ENCODE data around the gene RNF7. TPM values are rescaled to one million over a fixed set of nuclear protein-coding genes. Genes with fewer than 3 reads are reported as not detected.

RNF7 gene
- polyA plus RNA-seq, 3 donors: 92.2 to 206 (median 187) TPM

- H3K36me3 Mint-ChIP-seq: peaks cover 54 to 74% of the 10 kb centered on the region in 2 donors
- no peaks in the 10 kb centered on the region for H3K4me1 ChIP-seq (ENCODE audit: control insufficient read depth in 1 of 2, insufficient read depth in 2 of 2, low read length in 2 of 2)
- intact Hi-C loops (cut with micrococcal nuclease): loop anchor here in 1 of 2 donors (10.0 kb wide), 1 partner anchor 48 kb away; no protein-coding TSS in a partner anchor
- no CpG with 5 or more reads among the region's 4 CpGs for WGBS (ENCODE audit: insufficient coverage)
- H4K20me1 ChIP-seq (ENCODE audit: insufficient read depth, low read length): peaks cover 50% of the 10 kb centered on the region
- peaks cover 39% of the 10 kb centered on the region for H3K79me2 ChIP-seq (ENCODE audit: insufficient read depth, low read length)
- H3K27ac ChIP-seq (ENCODE audit: low read depth in 1 of 2, low read length in 2 of 2): no peak overlapping the region
- no peak overlapping the region for H3K27ac Mint-ChIP-seq
- no peak overlapping the region for H3K4me3 Mint-ChIP-seq
- no peaks in the 10 kb centered on the region for H3K27me3 ChIP-seq (ENCODE audit: control insufficient read depth in 2 of 2, insufficient read depth in 2 of 2, low read length in 2 of 2)
- peaks cover 52 to 82% of the 10 kb centered on the region in 2 donors for H3K36me3 ChIP-seq (replicated peaks in 1 of 2; ENCODE audit: control insufficient read depth in 1 of 2, insufficient read depth in 2 of 2, low read length in 2 of 2)
- peaks cover 0 to 1% (median 0%) of the 10 kb centered on the region in 3 donors for H3K27me3 Mint-ChIP-seq (ENCODE audit: low read depth in 3 of 3)
- DNase-seq: no peak
- TF ChIP-seq CTCF (IDR thresholded peaks at IDR 0.05): no peak
- no peak overlapping the region for H3K4me3 ChIP-seq (replicated peaks in 1 of 3; ENCODE audit: low read depth in 2 of 3, low read length in 3 of 3)
- H3K9ac ChIP-seq (ENCODE audit: insufficient read depth, low read length, poor library complexity, severe bottlenecking): no peak overlapping the region
- no peaks in the 10 kb centered on the region for H3K9me3 ChIP-seq (replicated peaks in 1 of 2; ENCODE audit: control insufficient read depth in 1 of 2, insufficient read depth in 1 of 2, low read length in 2 of 2)
- H3K9me3 Mint-ChIP-seq: no peaks in the 10 kb centered on the region
- no peak overlapping the region for H3K4me2 ChIP-seq (replicated peaks; ENCODE audit: extremely low read depth, low read length, poor library complexity, severe bottlenecking)
- H2AFZ ChIP-seq (ENCODE audit: insufficient read depth, low read depth, low read length, poor library complexity, severe bottlenecking): no peak overlapping the region
- H3K4me1 Mint-ChIP-seq: peaks cover 4% of the 10 kb centered on the region
Observed at GRCh38 chr3:141746962-141747361, 8.9 kb downstream of the RNF7 start.

- 100% methylated on average over 3 of the region's 3 CpGs for WGBS (ENCODE audit: insufficient coverage)
- no peak overlapping the region for H3K4me3 ChIP-seq (replicated peaks in 1 of 3; ENCODE audit: low read depth in 2 of 3, low read length in 3 of 3)
- no peaks in the 10 kb centered on the region for H3K9me3 ChIP-seq (replicated peaks in 1 of 2; ENCODE audit: control insufficient read depth in 1 of 2, insufficient read depth in 1 of 2, low read length in 2 of 2)
- Mint-ChIP-seq H3K4me3 (no peak overlapping the region), H3K9me3 (peaks cover 0 to 1% (median 0%) of the 10 kb centered on the region in 7 donors), H3K36me3 (peaks cover 18 to 40% of the 10 kb centered on the region in 2 donors), H3K27me3 (ENCODE audit: low read depth in 3 of 3) (peaks cover 0 to 1% (median 0%) of the 10 kb centered on the region in 3 donors), H3K27ac (no peak overlapping the region), H3K4me1 (no peaks in the 10 kb centered on the region)
- H3K36me3 ChIP-seq (replicated peaks in 1 of 2; ENCODE audit: control insufficient read depth in 1 of 2, insufficient read depth in 2 of 2, low read length in 2 of 2): peaks cover 7 to 35% of the 10 kb centered on the region in 2 donors
- no peaks in the 10 kb centered on the region for H3K79me2 ChIP-seq (ENCODE audit: insufficient read depth, low read length)
- H3K27me3 ChIP-seq (ENCODE audit: control insufficient read depth in 2 of 2, insufficient read depth in 2 of 2, low read length in 2 of 2): no peaks in the 10 kb centered on the region
- intact Hi-C loops (cut with micrococcal nuclease): no loop called here
- H4K20me1 ChIP-seq (ENCODE audit: insufficient read depth, low read length): no peaks in the 10 kb centered on the region
- no peak overlapping the region for H3K9ac ChIP-seq (ENCODE audit: insufficient read depth, low read length, poor library complexity, severe bottlenecking)
- DNase-seq: no peak
- H3K4me2 ChIP-seq (replicated peaks; ENCODE audit: extremely low read depth, low read length, poor library complexity, severe bottlenecking): no peak overlapping the region
- H3K27ac ChIP-seq (ENCODE audit: low read depth in 1 of 2, low read length in 2 of 2): no peak overlapping the region
- H2AFZ ChIP-seq (ENCODE audit: insufficient read depth, low read depth, low read length, poor library complexity, severe bottlenecking): no peak overlapping the region
- TF ChIP-seq CTCF (IDR thresholded peaks at IDR 0.05): no peak
- no peaks in the 10 kb centered on the region for H3K4me1 ChIP-seq (ENCODE audit: control insufficient read depth in 1 of 2, insufficient read depth in 2 of 2, low read length in 2 of 2)
Observed at GRCh38 chr3:141753399-141753798, 15.3 kb downstream of the RNF7 start.

All from CD14-positive monocyte (primary cell).